MM.1S (cell line): Measurements from ENCODE around the gene DCAF10.

Experiments used
- EZH2 ChIP-seq: fragments of 300-600 bp; sonication (generic); optimal IDR thresholded peaks from 2 replicates; pipeline ENCODE3; 2017; ENCODE audit warnings: low read depth, mild to moderate bottlenecking, antibody characterized with exemption, low read length, mixed read lengths
- EZH2phosphoT487 ChIP-seq: fragments of 300-600 bp; sonication (generic); IDR thresholded peaks from 2 replicates; pipeline ENCODE4 v1.6.1; 2018; ENCODE audit warnings: antibody characterized with exemption, low read length
- TF ChIP-seq, protein P1 (sequence below): fragments of 300-600 bp; sonication (generic); IDR thresholded peaks from 2 replicates; pipeline ENCODE4 v1.5.1; 2016; ENCODE audit warnings: antibody characterized with exemption, low read length, mixed read lengths

DNA sequence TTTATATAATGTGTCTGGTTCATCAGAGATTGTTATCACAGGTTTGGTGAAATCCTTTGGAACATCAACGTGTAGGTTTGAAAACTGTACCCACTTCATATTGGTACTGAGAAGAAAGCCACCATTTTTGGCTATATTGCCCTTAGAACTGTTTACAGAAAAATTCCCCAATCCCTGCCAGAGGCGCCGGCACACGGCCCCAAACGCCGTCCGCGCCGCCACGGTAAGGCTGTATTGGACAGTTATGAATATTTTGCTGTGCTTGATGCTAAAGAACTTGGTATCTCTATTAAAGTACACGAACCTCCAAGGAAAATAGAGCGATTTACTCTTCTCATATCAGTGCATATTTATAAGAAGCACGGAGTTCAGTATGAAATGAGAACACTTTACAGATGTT, 35.2 kb downstream of the DCAF10 start:
- TF ChIP-seq EZH2 = no peak
- TF ChIP-seq, protein P1, sequence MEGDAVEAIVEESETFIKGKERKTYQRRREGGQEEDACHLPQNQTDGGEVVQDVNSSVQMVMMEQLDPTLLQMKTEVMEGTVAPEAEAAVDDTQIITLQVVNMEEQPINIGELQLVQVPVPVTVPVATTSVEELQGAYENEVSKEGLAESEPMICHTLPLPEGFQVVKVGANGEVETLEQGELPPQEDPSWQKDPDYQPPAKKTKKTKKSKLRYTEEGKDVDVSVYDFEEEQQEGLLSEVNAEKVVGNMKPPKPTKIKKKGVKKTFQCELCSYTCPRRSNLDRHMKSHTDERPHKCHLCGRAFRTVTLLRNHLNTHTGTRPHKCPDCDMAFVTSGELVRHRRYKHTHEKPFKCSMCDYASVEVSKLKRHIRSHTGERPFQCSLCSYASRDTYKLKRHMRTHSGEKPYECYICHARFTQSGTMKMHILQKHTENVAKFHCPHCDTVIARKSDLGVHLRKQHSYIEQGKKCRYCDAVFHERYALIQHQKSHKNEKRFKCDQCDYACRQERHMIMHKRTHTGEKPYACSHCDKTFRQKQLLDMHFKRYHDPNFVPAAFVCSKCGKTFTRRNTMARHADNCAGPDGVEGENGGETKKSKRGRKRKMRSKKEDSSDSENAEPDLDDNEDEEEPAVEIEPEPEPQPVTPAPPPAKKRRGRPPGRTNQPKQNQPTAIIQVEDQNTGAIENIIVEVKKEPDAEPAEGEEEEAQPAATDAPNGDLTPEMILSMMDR = no peak
- no peak for TF ChIP-seq EZH2phosphoT487
